HepG2 (cell line): Measurements from ENCODE around the gene PELO. TPM values are rescaled to one million over a fixed set of nuclear protein-coding genes. Genes with fewer than 3 reads are reported as not detected.

ENCODE experiments used
- ATAC-seq: fragments of 200-7000 bp; cut with Tn5 transposase; 3 replicates; pipeline ENCODE4 v1.9.1; 2020; ENCODE audit warnings: mild to moderate bottlenecking, moderate library complexity
- BruUV-seq: library from RNA; stranded (reverse); fragments of 400-500 nt; replicated peaks from 2 replicates; lab custom pipeline; 2021; lab: Mats Ljungman, UMichigan
- CTCF ChIA-PET: fragments of 300-600 bp; formaldehyde crosslinking; extraction: SDS; loops from one replicate; lab custom pipeline; 2021; ENCODE audit warnings: low total read pairs, inconsistent platforms, low intra/inter-chr PET ratio; lab: Yijun Ruan, JAX
- POLR2A ChIA-PET: fragments of 350-600 bp; sonication (Branson Sonifier 250); formaldehyde crosslinking; loops from one replicate; lab custom pipeline; 2020; ENCODE audit warnings: antibody characterized with exemption, inconsistent platforms; lab: Yijun Ruan, JAX
- DNase-seq: peaks from one replicate; pipeline ENCODE4 v3.0.0-alpha.2; 2015; ENCODE audit warnings: low spot score
- FAIRE-seq: peaks from 3 replicates; lab custom pipeline; 2011; peaks lifted over from hg19 to GRCh38; lab: Jason Lieb, UNC
- H2AFZ ChIP-seq: one replicate; pipeline ENCODE4 v1.6.1; 2011; ENCODE audit warnings: low read length, inconsistent platforms
- H3K27ac ChIP-seq: fragments of 300-600 bp; 3 replicates; pipeline ENCODE4 v1.8.0; 2011; ENCODE audit warnings: mixed run types, mild to moderate bottlenecking, mixed read lengths, low read length, inconsistent platforms; ENCODE audit not compliant: insufficient read depth; ENCODE audit errors: extremely low read length
- H3K27me3 ChIP-seq, 2 experiments: fragments of 200-600 bp in 1 of 2; 2 replicates in 1 of 2; 3 replicates in 1 of 2; pipeline versions ENCODE4 v1.6.0 to v1.8.0; 2011; ENCODE audit warnings: low read length in 2 of 2, mild to moderate bottlenecking in 2 of 2, moderate library complexity in 2 of 2, inconsistent platforms in 1 of 2; ENCODE audit not compliant: insufficient read depth in 2 of 2, control insufficient read depth in 1 of 2
- H3K36me3 ChIP-seq, 2 experiments: fragments of 200-600 bp in 1 of 2; replicated peaks in 1 of 2; 2 replicates in 1 of 2; 3 replicates in 1 of 2; pipeline versions ENCODE4 v1.5.1 to v1.8.0; 2011; ENCODE audit warnings: low read length in 2 of 2, inconsistent platforms in 1 of 2; ENCODE audit not compliant: insufficient read depth in 2 of 2, control insufficient read depth in 1 of 2
- H3K4me1 ChIP-seq: 2 replicates; pipeline ENCODE4 v1.5.1; 2012; ENCODE audit warnings: low read length, inconsistent platforms; ENCODE audit not compliant: insufficient read depth
- H3K4me2 ChIP-seq: 2 replicates; pipeline ENCODE4 v1.6.0; 2011; ENCODE audit warnings: low read depth, low read length, inconsistent platforms
- H3K4me3 ChIP-seq, 3 experiments: fragments of 200-600 bp in 1 of 3; sonication (generic), shearing (Covaris generic) in 1 of 3; replicated peaks in 1 of 3; 2 replicates each; pipeline ENCODE4 v1.5.1; 2011 to 2016; ENCODE audit warnings: low read length in 3 of 3, inconsistent platforms in 2 of 3, low read depth in 2 of 3, mild to moderate bottlenecking in 2 of 3, control low read depth in 1 of 3, mixed read lengths in 1 of 3; ENCODE audit not compliant: insufficient read depth in 1 of 3
- H3K79me2 ChIP-seq: one replicate; pipeline ENCODE4 v1.6.1; 2011; ENCODE audit warnings: low read length, inconsistent platforms; ENCODE audit not compliant: insufficient read depth
- H3K9ac ChIP-seq: 2 replicates; pipeline ENCODE4 v1.6.0; 2011; ENCODE audit warnings: mild to moderate bottlenecking, low read depth, low read length, inconsistent platforms; ENCODE audit not compliant: insufficient read depth
- H3K9me3 ChIP-seq: 2 replicates; pipeline ENCODE4 v1.5.1; 2012; ENCODE audit warnings: mild to moderate bottlenecking, low read length
- H4K20me1 ChIP-seq: 2 replicates; pipeline ENCODE4 v1.6.0; 2011; ENCODE audit warnings: inconsistent platforms, mild to moderate bottlenecking, low read length, moderate library complexity; ENCODE audit not compliant: insufficient read depth
- CBX5 ChIP-seq: sonication (generic); formaldehyde crosslinking; IDR thresholded peaks from 2 replicates; pipeline ENCODE4 v1.4.0; 2020; ENCODE audit warnings: missing genetic modification reagents, borderline replicate concordance
- CENPX ChIP-seq: sonication (generic); formaldehyde crosslinking; IDR thresholded peaks from 2 replicates; pipeline ENCODE4 v1.9.0; 2021; ENCODE audit warnings: mild to moderate bottlenecking, missing genetic modification reagents, moderate library complexity
- ESRRA ChIP-seq: sonication (generic); formaldehyde crosslinking; IDR thresholded peaks from 2 replicates; pipeline ENCODE4 v1.5.1; 2020; ENCODE audit warnings: mild to moderate bottlenecking, low read depth, missing genetic modification reagents
- FOSL2 ChIP-seq: sonication (generic); formaldehyde crosslinking; IDR thresholded peaks from 2 replicates; pipeline ENCODE4 v1.4.0; 2020; ENCODE audit warnings: missing genetic modification reagents
- HES4 ChIP-seq: sonication (generic); formaldehyde crosslinking; IDR thresholded peaks from 2 replicates; pipeline ENCODE4 v1.9.0; 2021; ENCODE audit warnings: mild to moderate bottlenecking, missing genetic modification reagents, borderline replicate concordance
- KDM1A ChIP-seq: IDR thresholded peaks from 2 replicates; pipeline ENCODE4 v1.6.1; 2016; ENCODE audit warnings: missing compliant biosample characterization
- MAFK ChIP-seq, 2 experiments: IDR thresholded peaks in 1 of 2; conservative IDR thresholded peaks in 1 of 2; 2 replicates each; pipeline ENCODE4 v1.6.1; 2011; ENCODE audit warnings: improper control_type of control experiment in 2 of 2, low read length in 2 of 2
- PAX8 ChIP-seq: sonication (generic); formaldehyde crosslinking; IDR thresholded peaks from 2 replicates; pipeline ENCODE4 v1.8.0; 2022; ENCODE audit warnings: mild to moderate bottlenecking, missing genetic modification reagents, borderline replicate concordance
- SATB2 ChIP-seq: sonication (generic); formaldehyde crosslinking; IDR thresholded peaks from 2 replicates; pipeline ENCODE4 v1.5.0; 2020; ENCODE audit warnings: missing genetic modification reagents
- ZNF263 ChIP-seq: sonication (generic); formaldehyde crosslinking; IDR thresholded peaks from 2 replicates; pipeline ENCODE4 v1.4.0; 2020; ENCODE audit warnings: missing genetic modification reagents
- ZNF343 ChIP-seq: sonication (generic); formaldehyde crosslinking; IDR thresholded peaks from 2 replicates; pipeline ENCODE4 v1.4.0; 2020; ENCODE audit warnings: mild to moderate bottlenecking, missing genetic modification reagents
- ZSCAN25 ChIP-seq: sonication (generic); formaldehyde crosslinking; IDR thresholded peaks from 2 replicates; pipeline ENCODE4 v1.8.0; 2022; ENCODE audit warnings: mild to moderate bottlenecking, missing genetic modification reagents
- WGBS: methylation state at CpG from one replicate; pipeline ENCODE4 v1.1.6; 2017; ENCODE audit warnings: low lambda C conversion rate; 5-methylcytosine and 5-hydroxymethylcytosine counted together
- in situ Hi-C: cut with HindIII; loops from 2 replicates; pipeline ENCODE4 v1.10.0; 2017; ENCODE audit warnings: low pct_unique_long_range_greater_than_20kb; ENCODE audit not compliant: extremely low pct_ligation_motif_present
- intact Hi-C: fragments of 100-400 bp; cut with micrococcal nuclease; formaldehyde crosslinking; loops from one replicate; pipeline ENCODE4 v1.10.0; 2022; ENCODE audit not compliant: unreplicated experiment
- polyA plus RNA-seq, 8 experiments: library from polyadenylated mRNA; depleted of rRNA in 3 of 8; stranded (reverse) in 7 of 8; unstranded in 1 of 8; fragments of >200 nt; fragmentation: Illumina TruSeq in 4 of 8; extraction: Trizol in 4 of 8; gene quantifications; 2 replicates each; pipeline versions ENCODE4 v1.2.1 to v1.2.3, GENCODE V29; 2011 to 2016; ENCODE audit warnings: low read depth in 4 of 8, missing spikeins in 1 of 8, mixed read lengths in 1 of 8; ENCODE audit not compliant: insufficient read depth in 1 of 8
- total RNA-seq, 5 experiments: library from RNA; depleted of rRNA; stranded (reverse); fragments of >200 nt; fragmentation: Illumina TruSeq; extraction: Trizol; gene quantifications; 2 replicates each; pipeline ENCODE4 v1.2.3, GENCODE V29; 2016; ENCODE audit warnings: low read depth in 1 of 5
- TF ChIP-seq, protein P1 (sequence below): sonication (generic); formaldehyde crosslinking; IDR thresholded peaks from 2 replicates; pipeline ENCODE4 v1.5.1; 2020; ENCODE audit warnings: mild to moderate bottlenecking, missing genetic modification reagents

Gene PELO
- total and polyA plus RNA-seq, 2 of the 13 experiments (the other 11 are each of a cell fraction or from before 2014, with no cell fraction given): 19.0 to 23.9 TPM

DNA sequence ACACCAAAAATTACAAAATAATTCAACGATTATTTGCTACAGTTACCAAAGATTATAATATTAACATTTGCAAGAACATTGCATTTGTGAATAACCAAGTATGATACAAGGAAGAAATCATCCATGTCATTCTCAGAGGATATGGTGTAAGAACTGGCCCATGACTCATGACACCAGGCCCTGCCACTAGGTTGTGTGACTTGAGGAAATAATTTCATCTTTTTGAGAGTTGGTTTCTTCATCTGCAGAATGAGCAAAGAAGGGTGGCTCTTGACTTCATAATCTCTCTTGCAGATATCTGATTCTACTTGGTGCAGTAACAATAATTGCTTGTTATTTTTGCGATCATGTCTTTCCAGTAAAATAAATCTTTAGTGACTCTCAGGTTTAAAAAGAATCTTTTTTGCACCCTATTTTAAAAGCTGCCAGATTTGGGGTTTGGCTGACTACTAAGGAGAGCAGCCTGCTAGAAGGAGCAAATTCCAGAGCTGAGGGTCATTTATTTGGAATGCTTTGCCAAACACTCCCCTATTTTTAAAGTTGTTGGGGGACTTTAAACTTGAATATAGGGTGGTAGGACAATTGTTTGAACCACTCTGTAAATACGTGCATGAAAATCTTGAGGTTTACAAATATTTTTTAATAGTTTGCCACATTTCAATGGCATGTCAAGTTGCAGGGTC is 23.5 kb downstream of the PELO start:
- Histone ChIP-seq H3K27me3 (no peaks in the 10 kb centered on the region), H3K9ac (no peak overlapping the region), H3K9me3 (no peaks in the 10 kb centered on the region), H3K4me2 (no peak overlapping the region), H2AFZ (no peak overlapping the region), H3K4me1 (peaks cover 43% of the 10 kb centered on the region), H3K79me2 (peaks cover 12% of the 10 kb centered on the region), H3K4me3 (no peak overlapping the region), H4K20me1 (no peaks in the 10 kb centered on the region), H3K36me3 (no peaks in the 10 kb centered on the region; a peak in 1 of 5 replicates), H3K27ac (no peak overlapping the region)
- no TSS peak for BruUV-seq
- in situ Hi-C loops (no loop called here), intact Hi-C loops (no loop called here)
- DNase-seq (no peak), ATAC-seq (no peak), FAIRE-seq (no peak)
- 82% methylated on average over 3 of the region's 3 CpGs for WGBS
- CTCF ChIA-PET: no interaction called here
- TF ChIP-seq ZNF343 (CRISPR knock-in tag) (no peak), ESRRA (no peak), MAFK (conservative IDR thresholded peaks at IDR 0.05 in 1 of 2, IDR thresholded peaks at IDR 0.05 in 1 of 2; ENCODE audit: low read length in 2 of 2) (no peak), SATB2 (CRISPR knock-in tag) (no peak), FOSL2 (CRISPR knock-in tag) (0 out of 2 replicates have a peak, but pooled peaks have one; percentile 22), PAX8 (no peak)
- POLR2A ChIA-PET: interaction anchor here (1.4 kb wide), 1 partner anchor 12 kb away, joined by 3 read pairs; no protein-coding TSS in a partner anchor

DNA sequence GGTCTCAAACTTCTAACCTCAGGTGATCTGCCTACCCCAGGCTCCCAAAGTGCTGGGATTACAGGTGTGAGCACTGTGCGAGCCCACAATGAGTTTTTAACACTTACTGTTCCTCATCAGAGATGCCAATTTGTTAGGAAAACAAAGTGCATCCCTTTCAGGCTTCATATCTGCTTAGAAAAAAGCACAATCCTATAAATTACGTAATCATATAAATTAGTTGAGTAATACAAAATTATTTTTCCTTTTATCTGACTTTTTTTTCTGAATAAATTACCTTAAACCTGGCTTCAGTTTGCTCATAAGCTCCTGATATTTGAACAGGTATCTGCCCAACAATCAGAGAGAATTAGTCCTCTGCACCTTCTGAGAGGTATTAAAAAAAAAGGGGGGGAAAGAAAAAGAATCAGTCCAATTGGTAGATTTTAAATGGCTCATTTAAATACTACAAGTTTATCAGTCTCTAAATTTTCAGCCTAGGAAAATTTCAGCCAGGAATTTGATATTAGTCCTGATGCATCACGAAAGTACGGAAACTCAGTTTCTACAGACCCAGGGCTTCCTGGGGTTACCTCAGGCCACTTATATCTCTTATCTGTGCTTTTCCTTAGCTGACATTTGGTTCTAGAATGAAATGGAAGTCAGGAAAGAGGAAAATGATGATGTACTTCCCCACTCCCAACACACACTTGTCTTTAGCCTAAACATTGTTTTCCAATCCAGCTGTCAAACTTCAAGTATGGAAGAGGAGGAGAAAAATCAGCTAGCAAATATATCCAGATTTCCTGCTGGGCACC is 26.8 kb downstream of the PELO start:
- Histone ChIP-seq H3K27ac (no peak overlapping the region), H3K4me1 (peaks cover 27% of the 10 kb centered on the region), H3K9ac (no peak overlapping the region), H3K4me2 (no peak overlapping the region), H3K9me3 (no peaks in the 10 kb centered on the region), H3K79me2 (peaks cover 2% of the 10 kb centered on the region), H3K36me3 (no peaks in the 10 kb centered on the region; a peak in 2 of 5 replicates), H3K27me3 (no peaks in the 10 kb centered on the region), H3K4me3 (no peak overlapping the region), H2AFZ (no peak overlapping the region), H4K20me1 (no peaks in the 10 kb centered on the region)
- no peak for FAIRE-seq
- no peak for DNase-seq
- intact Hi-C loops (no loop called here), in situ Hi-C loops (no loop called here)
- ChIA-PET CTCF (no interaction called here), POLR2A (no interaction called here)
- BruUV-seq: no TSS peak
- 92% methylated on average over 4 of the region's 4 CpGs for WGBS
- no peak for ATAC-seq
- no peak for TF ChIP-seq CBX5 (CRISPR knock-in tag)
- TF ChIP-seq, protein P1, sequence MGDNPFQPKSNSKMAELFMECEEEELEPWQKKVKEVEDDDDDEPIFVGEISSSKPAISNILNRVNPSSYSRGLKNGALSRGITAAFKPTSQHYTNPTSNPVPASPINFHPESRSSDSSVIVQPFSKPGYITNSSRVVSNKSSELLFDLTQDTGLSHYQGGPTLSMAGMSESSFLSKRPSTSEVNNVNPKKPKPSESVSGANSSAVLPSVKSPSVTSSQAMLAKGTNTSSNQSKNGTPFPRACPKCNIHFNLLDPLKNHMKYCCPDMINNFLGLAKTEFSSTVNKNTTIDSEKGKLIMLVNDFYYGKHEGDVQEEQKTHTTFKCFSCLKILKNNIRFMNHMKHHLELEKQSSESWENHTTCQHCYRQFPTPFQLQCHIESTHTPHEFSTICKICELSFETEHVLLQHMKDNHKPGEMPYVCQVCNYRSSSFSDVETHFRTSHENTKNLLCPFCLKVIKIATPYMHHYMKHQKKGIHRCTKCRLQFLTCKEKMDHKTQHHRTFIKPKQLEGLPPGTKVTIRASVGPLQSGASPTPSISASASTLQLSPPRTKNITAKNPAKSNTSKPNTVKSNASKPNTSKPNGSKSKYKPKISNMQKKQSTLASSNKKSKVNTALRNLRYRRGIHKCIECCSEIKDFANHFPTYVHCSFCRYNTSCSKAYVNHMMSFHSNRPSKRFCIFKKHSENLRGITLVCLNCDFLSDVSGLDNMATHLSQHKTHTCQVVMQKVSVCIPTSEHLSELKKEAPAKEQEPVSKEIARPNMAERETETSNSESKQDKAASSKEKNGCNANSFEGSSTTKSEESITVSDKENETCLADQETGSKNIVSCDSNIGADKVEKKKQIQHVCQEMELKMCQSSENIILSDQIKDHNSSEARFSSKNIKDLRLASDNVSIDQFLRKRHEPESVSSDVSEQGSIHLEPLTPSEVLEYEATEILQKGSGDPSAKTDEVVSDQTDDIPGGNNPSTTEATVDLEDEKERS (CRISPR knock-in tag): no peak
- no peak for TF ChIP-seq KDM1A (CRISPR knock-in tag)
- no peak for TF ChIP-seq ZSCAN25 (CRISPR knock-in tag)
- TF ChIP-seq HES4: no peak
- TF ChIP-seq CENPX (CRISPR knock-in tag): no peak
- TF ChIP-seq ZNF263: no peak
